ENCODE measurements around the gene PTPRN2. TPM values are rescaled to one million over a fixed set of nuclear protein-coding genes. Genes with fewer than 3 reads are reported as not detected.

The PTPRN2 gene
- total and polyA plus RNA-seq, 8 donors, result 4.9 to 136 (median 46.8) TPM

DNA sequence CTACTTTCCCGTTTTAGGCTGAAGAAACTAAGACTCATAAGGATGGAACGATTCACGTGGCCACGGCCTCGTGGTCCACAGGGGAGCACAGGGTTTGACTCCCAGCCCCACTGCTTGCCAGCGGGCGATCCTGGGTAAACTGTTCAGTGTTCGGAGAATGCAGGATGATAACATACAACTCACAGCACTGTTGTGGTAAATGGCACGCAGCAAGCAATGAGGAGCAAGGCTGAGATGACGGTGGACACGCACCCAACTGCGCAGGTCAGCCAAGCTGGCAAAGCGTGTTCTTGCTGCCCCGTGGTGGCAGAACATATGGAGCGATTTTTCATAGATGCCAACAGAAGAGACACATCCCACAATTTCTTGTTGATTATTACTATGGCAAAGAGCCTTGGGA is 978.1 kb downstream of the PTPRN2 start:
- WGBS, 5 donors, result 93 to 97% (median 96%) methylated on average over 14 to 15 of the region's 15 CpGs
- H3K9me3 ChIP-seq, result no peaks in the 10 kb centered on the region
- no peaks in the 10 kb centered on the region for H3K36me3 ChIP-seq
- no peak for TF ChIP-seq POLR2AphosphoS5 (IDR thresholded peaks at IDR 0.05)
- no peak for TF ChIP-seq EP300 (IDR thresholded peaks at IDR 0.05)
- TF ChIP-seq POLR2A (IDR thresholded peaks at IDR 0.05), result no peak
- TF ChIP-seq, protein P1, sequence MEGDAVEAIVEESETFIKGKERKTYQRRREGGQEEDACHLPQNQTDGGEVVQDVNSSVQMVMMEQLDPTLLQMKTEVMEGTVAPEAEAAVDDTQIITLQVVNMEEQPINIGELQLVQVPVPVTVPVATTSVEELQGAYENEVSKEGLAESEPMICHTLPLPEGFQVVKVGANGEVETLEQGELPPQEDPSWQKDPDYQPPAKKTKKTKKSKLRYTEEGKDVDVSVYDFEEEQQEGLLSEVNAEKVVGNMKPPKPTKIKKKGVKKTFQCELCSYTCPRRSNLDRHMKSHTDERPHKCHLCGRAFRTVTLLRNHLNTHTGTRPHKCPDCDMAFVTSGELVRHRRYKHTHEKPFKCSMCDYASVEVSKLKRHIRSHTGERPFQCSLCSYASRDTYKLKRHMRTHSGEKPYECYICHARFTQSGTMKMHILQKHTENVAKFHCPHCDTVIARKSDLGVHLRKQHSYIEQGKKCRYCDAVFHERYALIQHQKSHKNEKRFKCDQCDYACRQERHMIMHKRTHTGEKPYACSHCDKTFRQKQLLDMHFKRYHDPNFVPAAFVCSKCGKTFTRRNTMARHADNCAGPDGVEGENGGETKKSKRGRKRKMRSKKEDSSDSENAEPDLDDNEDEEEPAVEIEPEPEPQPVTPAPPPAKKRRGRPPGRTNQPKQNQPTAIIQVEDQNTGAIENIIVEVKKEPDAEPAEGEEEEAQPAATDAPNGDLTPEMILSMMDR (IDR thresholded peaks at IDR 0.05), result no peak
- intact Hi-C loops (cut with DNase I; ENCODE audit: low total_unique reads), result no loop called here
- no peak overlapping the region for H3K27ac ChIP-seq
- DNase-seq, result no peak
- peaks cover 0 to 18% (median 11%) of the 10 kb centered on the region in 4 donors for H3K4me1 ChIP-seq
- H3K27me3 ChIP-seq, result peaks cover 0 to 14% (median 6%) of the 10 kb centered on the region in 3 donors
- no peak overlapping the region for H3K4me3 ChIP-seq

- Histone ChIP-seq H3K27ac (no peak overlapping the region), H3K4me1 (peaks cover 0 to under 1% (median 0%) of the 10 kb centered on the region in 4 donors), H3K4me3 (no peak overlapping the region), H3K9me3 (no peaks in the 10 kb centered on the region), H3K27me3 (peaks cover 0 to 6% (median 0%) of the 10 kb centered on the region in 3 donors), H3K36me3 (no peaks in the 10 kb centered on the region)
- intact Hi-C loops (cut with DNase I; ENCODE audit: low total_unique reads), result no loop called here
- 87 to 91% (median 88%) methylated on average over 9 to 10 of the region's 10 CpGs for WGBS, 5 donors
- no peak for DNase-seq
- TF ChIP-seq, protein P1 (IDR thresholded peaks at IDR 0.05), result no peak
- TF ChIP-seq EP300 (IDR thresholded peaks at IDR 0.05) (no peak), POLR2A (IDR thresholded peaks at IDR 0.05) (no peak)
Measured at GRCh38 chr7:157607218-157607617, 980.4 kb downstream of the PTPRN2 start.

DNA sequence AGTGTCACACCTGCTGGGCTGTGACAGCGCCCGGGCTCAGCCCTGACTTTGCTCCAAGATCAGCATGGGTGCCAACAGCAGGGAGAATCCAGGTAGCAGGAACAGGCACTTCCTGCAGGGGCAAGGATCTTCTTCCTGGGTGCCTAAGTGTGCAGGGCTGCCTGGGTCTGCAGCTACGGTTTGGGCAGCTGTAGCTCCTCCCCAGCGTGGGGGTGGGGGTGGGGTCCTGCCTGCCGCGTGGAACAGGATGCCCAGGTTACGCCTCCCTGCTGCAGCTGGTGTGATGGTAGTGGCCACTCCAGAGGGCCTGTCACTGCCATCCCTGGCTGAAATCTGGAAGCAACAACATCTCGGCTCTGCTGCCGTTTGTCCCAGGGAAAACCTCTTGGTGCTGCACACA is 981.5 kb downstream of the PTPRN2 start:
- WGBS, 5 donors, result 60 to 73% (median 68%) methylated on average over 4 to 9 of the region's 9 CpGs
- H3K4me3 ChIP-seq, result no peak overlapping the region
- H3K4me1 ChIP-seq, result no peaks in the 10 kb centered on the region
- intact Hi-C loops (cut with DNase I; ENCODE audit: low total_unique reads), result no loop called here
- no peaks in the 10 kb centered on the region for H3K36me3 ChIP-seq
- H3K27ac ChIP-seq, result no peak overlapping the region
- peaks cover 0 to 6% (median 0%) of the 10 kb centered on the region in 3 donors for H3K27me3 ChIP-seq
- TF ChIP-seq POLR2AphosphoS5 (IDR thresholded peaks at IDR 0.05) (no peak), EP300 (IDR thresholded peaks at IDR 0.05) (no peak)
- TF ChIP-seq, protein P1 (IDR thresholded peaks at IDR 0.05), result no peak
- H3K9me3 ChIP-seq, result no peaks in the 10 kb centered on the region
- DNase-seq, result no peak

DNA sequence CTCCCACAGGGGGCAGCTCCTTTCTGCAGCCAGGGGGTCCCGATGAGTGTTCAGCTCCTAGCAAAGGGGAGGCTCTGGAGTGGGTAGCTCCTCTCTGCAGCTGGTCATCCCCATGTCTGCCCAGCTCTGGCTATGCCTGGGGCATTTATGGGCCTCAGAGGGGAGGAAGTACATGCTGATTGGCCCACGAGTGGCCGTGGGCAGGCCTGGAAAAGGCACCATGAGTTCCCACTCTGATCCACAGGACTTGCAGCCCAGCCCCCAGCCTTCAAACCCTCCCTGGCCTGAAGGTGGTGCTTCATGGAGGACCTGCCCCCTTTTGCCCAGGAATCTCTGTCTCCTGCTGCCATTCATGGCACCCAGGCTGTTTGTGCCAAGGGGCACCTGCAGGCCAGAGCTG is 982.0 kb downstream of the PTPRN2 start:
- DNase-seq, result no peak
- WGBS, 5 donors, result 86 to 100% (median 88%) methylated on average over 1 to 3 of the region's 3 CpGs
- H3K27me3 ChIP-seq, result peaks cover 0 to 6% (median 0%) of the 10 kb centered on the region in 3 donors
- no peaks in the 10 kb centered on the region for H3K4me1 ChIP-seq
- no peaks in the 10 kb centered on the region for H3K36me3 ChIP-seq
- no peak for TF ChIP-seq EP300 (IDR thresholded peaks at IDR 0.05)
- TF ChIP-seq, protein P1 (IDR thresholded peaks at IDR 0.05), result no peak
- no peak for TF ChIP-seq POLR2A (IDR thresholded peaks at IDR 0.05)
- TF ChIP-seq POLR2AphosphoS5 (IDR thresholded peaks at IDR 0.05), result no peak
- H3K9me3 ChIP-seq, result no peaks in the 10 kb centered on the region
- no peak overlapping the region for H3K4me3 ChIP-seq
- intact Hi-C loops (cut with DNase I; ENCODE audit: low total_unique reads), result no loop called here
- H3K27ac ChIP-seq, result no peak overlapping the region
